Measurements from ENCODE around the gene MAN2A2. TPM values are rescaled to one million over a fixed set of nuclear protein-coding genes. Genes with fewer than 3 reads are reported as not detected.
A peak's percentile ranks its signal among the peaks of the same experiment; 100 is the strongest.

The MAN2A2 gene
- total and polyA plus RNA-seq, 9 of the 15 experiments (the other 6 are each of a cell fraction or from before 2014, with no cell fraction given): 7.3 to 151 (median 43.4) TPM

DNA sequence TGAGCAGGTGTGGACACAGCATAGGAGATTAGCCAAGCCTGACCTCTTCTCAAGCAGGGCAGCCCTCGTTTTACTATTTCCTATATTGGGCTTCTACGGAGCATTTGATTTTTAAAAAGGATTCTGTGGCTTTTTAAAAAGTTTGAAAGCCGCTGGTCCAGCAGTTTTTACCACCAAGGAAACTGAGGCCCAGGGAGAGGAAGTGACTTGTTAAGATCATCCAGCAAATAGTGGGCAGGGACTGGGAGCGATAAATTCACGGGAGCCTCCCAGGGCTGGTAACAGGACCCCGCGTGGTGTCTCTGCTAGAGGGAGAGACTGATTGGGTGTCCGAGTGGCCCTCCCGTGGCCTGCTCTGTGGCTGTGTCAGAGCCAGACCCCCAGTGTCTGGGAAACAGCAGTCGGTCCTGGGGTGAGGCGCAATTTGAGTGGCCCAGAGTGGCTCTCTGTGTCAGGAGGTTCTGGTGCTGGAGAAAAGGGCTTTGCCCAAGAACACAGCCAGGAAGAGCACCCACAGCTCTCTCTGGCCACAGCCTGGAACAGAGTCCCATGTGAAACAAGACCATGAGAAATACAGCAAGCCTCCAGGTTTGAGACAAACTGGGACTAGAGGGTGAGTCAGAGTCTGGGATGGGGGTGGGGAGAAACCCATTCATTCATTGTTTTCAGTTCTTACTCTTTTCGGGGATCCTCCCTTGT is 30.5 kb upstream of the MAN2A2 start (continued):
- TF ChIP-seq, protein P1, sequence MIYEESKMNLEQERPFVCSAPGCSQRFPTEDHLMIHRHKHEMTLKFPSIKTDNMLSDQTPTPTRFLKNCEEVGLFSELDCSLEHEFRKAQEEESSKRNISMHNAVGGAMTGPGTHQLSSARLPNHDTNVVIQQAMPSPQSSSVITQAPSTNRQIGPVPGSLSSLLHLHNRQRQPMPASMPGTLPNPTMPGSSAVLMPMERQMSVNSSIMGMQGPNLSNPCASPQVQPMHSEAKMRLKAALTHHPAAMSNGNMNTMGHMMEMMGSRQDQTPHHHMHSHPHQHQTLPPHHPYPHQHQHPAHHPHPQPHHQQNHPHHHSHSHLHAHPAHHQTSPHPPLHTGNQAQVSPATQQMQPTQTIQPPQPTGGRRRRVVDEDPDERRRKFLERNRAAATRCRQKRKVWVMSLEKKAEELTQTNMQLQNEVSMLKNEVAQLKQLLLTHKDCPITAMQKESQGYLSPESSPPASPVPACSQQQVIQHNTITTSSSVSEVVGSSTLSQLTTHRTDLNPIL (CRISPR knock-in tag; IDR thresholded peaks at IDR 0.05): no peak
- no peak for TF ChIP-seq ZFP1 (CRISPR knock-in tag; IDR thresholded peaks at IDR 0.05)
- TF ChIP-seq SUPT5H (IDR thresholded peaks at IDR 0.05): peak; percentile 37; the same call in 1 of the 2 replicates
- no peak for TF ChIP-seq ILF3 (IDR thresholded peaks at IDR 0.05; ENCODE audit: borderline replicate concordance)
- no peak for TF ChIP-seq TAF9B (IDR thresholded peaks at IDR 0.05; ENCODE audit: partially characterized antibody)
- no peak for TF ChIP-seq SREBF1 (IDR thresholded peaks at IDR 0.05; ENCODE audit: borderline replicate concordance, low read depth, low read length)
- no peak for TF ChIP-seq PRMT5 (CRISPR knock-in tag; IDR thresholded peaks at IDR 0.05)
- TF ChIP-seq CREM (IDR thresholded peaks at IDR 0.05; ENCODE audit: low read depth): no peak
- TF ChIP-seq, protein P2, sequence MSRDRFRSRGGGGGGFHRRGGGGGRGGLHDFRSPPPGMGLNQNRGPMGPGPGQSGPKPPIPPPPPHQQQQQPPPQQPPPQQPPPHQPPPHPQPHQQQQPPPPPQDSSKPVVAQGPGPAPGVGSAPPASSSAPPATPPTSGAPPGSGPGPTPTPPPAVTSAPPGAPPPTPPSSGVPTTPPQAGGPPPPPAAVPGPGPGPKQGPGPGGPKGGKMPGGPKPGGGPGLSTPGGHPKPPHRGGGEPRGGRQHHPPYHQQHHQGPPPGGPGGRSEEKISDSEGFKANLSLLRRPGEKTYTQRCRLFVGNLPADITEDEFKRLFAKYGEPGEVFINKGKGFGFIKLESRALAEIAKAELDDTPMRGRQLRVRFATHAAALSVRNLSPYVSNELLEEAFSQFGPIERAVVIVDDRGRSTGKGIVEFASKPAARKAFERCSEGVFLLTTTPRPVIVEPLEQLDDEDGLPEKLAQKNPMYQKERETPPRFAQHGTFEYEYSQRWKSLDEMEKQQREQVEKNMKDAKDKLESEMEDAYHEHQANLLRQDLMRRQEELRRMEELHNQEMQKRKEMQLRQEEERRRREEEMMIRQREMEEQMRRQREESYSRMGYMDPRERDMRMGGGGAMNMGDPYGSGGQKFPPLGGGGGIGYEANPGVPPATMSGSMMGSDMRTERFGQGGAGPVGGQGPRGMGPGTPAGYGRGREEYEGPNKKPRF (IDR thresholded peaks at IDR 0.05; ENCODE audit: low read depth, low read length): no peak
- TF ChIP-seq NCOA6 (IDR thresholded peaks at IDR 0.05): no peak
- TF ChIP-seq, protein P3, sequence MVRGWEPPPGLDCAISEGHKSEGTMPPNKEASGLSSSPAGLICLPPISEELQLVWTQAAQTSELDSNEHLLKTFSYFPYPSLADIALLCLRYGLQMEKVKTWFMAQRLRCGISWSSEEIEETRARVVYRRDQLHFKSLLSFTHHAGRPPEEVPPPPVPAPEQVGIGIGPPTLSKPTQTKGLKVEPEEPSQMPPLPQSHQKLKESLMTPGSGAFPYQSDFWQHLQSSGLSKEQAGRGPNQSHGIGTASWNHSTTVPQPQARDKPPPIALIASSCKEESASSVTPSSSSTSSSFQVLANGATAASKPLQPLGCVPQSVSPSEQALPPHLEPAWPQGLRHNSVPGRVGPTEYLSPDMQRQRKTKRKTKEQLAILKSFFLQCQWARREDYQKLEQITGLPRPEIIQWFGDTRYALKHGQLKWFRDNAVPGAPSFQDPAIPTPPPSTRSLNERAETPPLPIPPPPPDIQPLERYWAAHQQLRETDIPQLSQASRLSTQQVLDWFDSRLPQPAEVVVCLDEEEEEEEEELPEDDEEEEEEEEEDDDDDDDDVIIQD (CRISPR knock-in tag; IDR thresholded peaks at IDR 0.05): no peak
- TF ChIP-seq MTF1 (CRISPR knock-in tag; IDR thresholded peaks at IDR 0.05; ENCODE audit: borderline replicate concordance): no peak
- no peak for TF ChIP-seq ZNF274 (IDR thresholded peaks at IDR 0.05; ENCODE audit: borderline replicate concordance, low read depth, low read length)
- TF ChIP-seq, protein P4, sequence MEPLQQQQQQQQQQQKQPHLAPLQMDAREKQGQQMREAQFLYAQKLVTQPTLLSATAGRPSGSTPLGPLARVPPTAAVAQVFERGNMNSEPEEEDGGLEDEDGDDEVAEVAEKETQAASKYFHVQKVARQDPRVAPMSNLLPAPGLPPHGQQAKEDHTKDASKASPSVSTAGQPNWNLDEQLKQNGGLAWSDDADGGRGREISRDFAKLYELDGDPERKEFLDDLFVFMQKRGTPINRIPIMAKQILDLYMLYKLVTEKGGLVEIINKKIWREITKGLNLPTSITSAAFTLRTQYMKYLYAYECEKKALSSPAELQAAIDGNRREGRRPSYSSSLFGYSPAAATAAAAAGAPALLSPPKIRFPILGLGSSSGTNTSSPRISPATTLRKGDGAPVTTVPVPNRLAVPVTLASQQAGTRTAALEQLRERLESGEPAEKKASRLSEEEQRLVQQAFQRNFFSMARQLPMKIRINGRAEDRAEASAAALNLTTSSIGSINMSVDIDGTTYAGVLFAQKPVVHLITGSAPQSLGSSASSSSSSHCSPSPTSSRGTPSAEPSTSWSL (CRISPR knock-in tag; IDR thresholded peaks at IDR 0.05; ENCODE audit: borderline replicate concordance): no peak
- TF ChIP-seq, protein P5, sequence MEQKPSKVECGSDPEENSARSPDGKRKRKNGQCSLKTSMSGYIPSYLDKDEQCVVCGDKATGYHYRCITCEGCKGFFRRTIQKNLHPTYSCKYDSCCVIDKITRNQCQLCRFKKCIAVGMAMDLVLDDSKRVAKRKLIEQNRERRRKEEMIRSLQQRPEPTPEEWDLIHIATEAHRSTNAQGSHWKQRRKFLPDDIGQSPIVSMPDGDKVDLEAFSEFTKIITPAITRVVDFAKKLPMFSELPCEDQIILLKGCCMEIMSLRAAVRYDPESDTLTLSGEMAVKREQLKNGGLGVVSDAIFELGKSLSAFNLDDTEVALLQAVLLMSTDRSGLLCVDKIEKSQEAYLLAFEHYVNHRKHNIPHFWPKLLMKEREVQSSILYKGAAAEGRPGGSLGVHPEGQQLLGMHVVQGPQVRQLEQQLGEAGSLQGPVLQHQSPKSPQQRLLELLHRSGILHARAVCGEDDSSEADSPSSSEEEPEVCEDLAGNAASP (IDR thresholded peaks at IDR 0.05): no peak
- TF ChIP-seq ZNF507 (tag; conservative IDR thresholded peaks at IDR 0.05): no peak
- TF ChIP-seq ZNF696 (CRISPR knock-in tag; conservative IDR thresholded peaks at IDR 0.05): no peak
- TF ChIP-seq NR4A1 (CRISPR knock-in tag; IDR thresholded peaks at IDR 0.05): no peak
- no peak for TF ChIP-seq NR4A1 (tag; IDR thresholded peaks at IDR 0.05)
- no peak for TF ChIP-seq ELF2 (CRISPR knock-in tag; IDR thresholded peaks at IDR 0.05)
- no peak for TF ChIP-seq NFE2L1 (tag; IDR thresholded peaks at IDR 0.05; ENCODE audit: borderline replicate concordance, low read depth)
- no peak for TF ChIP-seq CCAR2 (IDR thresholded peaks at IDR 0.05; ENCODE audit: low read depth, low read length)
